NCI-H1436 treated with DMSO at 0.1 percent for 48 hours (cell line): ENCODE measurements around the gene USP6NL.
"Not testable (repeated sequence)": the region's sequence is repeated elsewhere in the genome, so short reads cannot be mapped to it uniquely, and the experiment has no call there.

ENCODE experiments used
- DNase-seq: peaks from one replicate; lab custom pipeline; 2025; lab: John Stamatoyannopoulos, UW

USP6NL gene

GRCh38 chr10:11611248-11612020 lies at the start of gene USP6NL:
Gene USP6NL (minus strand): TSS chr10:11611650. CDS start chr10:11597634, 14,016 bp downstream.
- DNase-seq: peak; percentile 21

- no peak for DNase-seq
These were observed 47.4 kb upstream of the USP6NL start for GRCh38 chr10:11658801-11659368.

GRCh38 chr10:11655836-11656235 lies 44.4 kb upstream of the USP6NL start:
- DNase-seq: no peak

GRCh38 chr10:11654659-11655058 lies 43.2 kb upstream of the USP6NL start:
- no peak for DNase-seq

- no peak for DNase-seq
These were observed 42.5 kb upstream of the USP6NL start for GRCh38 chr10:11653758-11654471.

- DNase-seq: no peak
These were observed 36.2 kb upstream of the USP6NL start for GRCh38 chr10:11647676-11648075.

GRCh38 chr10:11646450-11646849 lies 35.0 kb upstream of the USP6NL start:
- DNase-seq: no peak

GRCh38 chr10:11643039-11643438 lies 31.6 kb upstream of the USP6NL start:
- no peak for DNase-seq

GRCh38 chr10:11642566-11642965 lies 31.1 kb upstream of the USP6NL start:
- DNase-seq: no peak

GRCh38 chr10:11639849-11640764 lies 28.7 kb upstream of the USP6NL start:
- no peak for DNase-seq

GRCh38 chr10:11639362-11639761 lies 27.9 kb upstream of the USP6NL start:
- no peak for DNase-seq

- no peak for DNase-seq
These were observed 26.7 kb upstream of the USP6NL start for GRCh38 chr10:11638055-11638698.

GRCh38 chr10:11636697-11637303 lies 25.4 kb upstream of the USP6NL start:
- no peak for DNase-seq

- no peak for DNase-seq
These were observed 20.6 kb upstream of the USP6NL start for GRCh38 chr10:11631890-11632587.

GRCh38 chr10:11631291-11631690 lies 19.8 kb upstream of the USP6NL start:
- DNase-seq: no peak

GRCh38 chr10:11629731-11630130 lies 18.3 kb upstream of the USP6NL start:
- no peak for DNase-seq

GRCh38 chr10:11627941-11628340 lies 16.5 kb upstream of the USP6NL start:
- DNase-seq: not testable (repeated sequence)

- DNase-seq: no peak
These were observed 14.6 kb upstream of the USP6NL start for GRCh38 chr10:11626071-11626470.

- no peak for DNase-seq
These were observed 13.7 kb upstream of the USP6NL start for GRCh38 chr10:11625019-11625735.

- DNase-seq: no peak
These were observed 5.8 kb upstream of the USP6NL start for GRCh38 chr10:11617233-11617632.
